ENCODE results near the gene HACD2.
"Not testable (repeated sequence)": the region's sequence is repeated elsewhere in the genome, so short reads cannot be mapped to it uniquely, and the experiment has no call there.

Gene HACD2

DNA sequence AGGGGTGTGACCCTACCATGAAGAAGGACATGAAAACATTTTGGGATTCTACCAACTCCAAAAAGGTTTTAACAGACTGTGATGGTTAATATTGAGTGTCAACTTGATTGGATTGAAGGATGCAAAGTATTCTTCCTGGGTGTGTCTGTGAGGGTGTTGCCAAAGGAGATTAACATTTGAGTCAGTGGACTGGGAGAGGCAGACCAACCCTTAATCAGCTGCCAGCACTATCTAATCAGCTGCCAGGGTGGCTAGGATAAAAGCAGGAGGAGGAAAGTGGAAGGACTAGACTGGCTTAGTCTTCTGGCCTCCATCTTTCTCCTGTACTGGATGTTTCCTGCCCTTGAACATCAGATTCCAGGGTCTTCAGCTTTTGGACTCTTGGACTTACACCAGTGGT is 16.0 kb upstream of the HACD2 start:
- not testable (repeated sequence) for H3K79me2 ChIP-seq (ENCODE audit: control insufficient read depth, insufficient read depth, low read length, poor library complexity); H4K12ac ChIP-seq (ENCODE audit: low read depth, low read length); H3K4ac ChIP-seq (ENCODE audit: low read depth, low read length); H3K18ac ChIP-seq (ENCODE audit: low read length); H3K27ac ChIP-seq (ENCODE audit: low read depth, low read length); H2BK12ac ChIP-seq (ENCODE audit: low read length); H3K23ac ChIP-seq (ENCODE audit: low read length); H2BK5ac ChIP-seq (ENCODE audit: low read depth, low read length, poor library complexity); DNase-seq; H2BK120ac ChIP-seq (ENCODE audit: insufficient read depth, low read length, poor library complexity); H3K36me3 ChIP-seq (ENCODE audit: control insufficient read depth in 1 of 2, insufficient read depth in 2 of 2, low read length in 2 of 2); H4K8ac ChIP-seq (ENCODE audit: low read depth, low read length); H3K27me3 ChIP-seq (ENCODE audit: insufficient read depth, low read length); H2AFZ ChIP-seq (ENCODE audit: insufficient read depth, low read length, poor library complexity); H3K14ac ChIP-seq (ENCODE audit: low read length); H2AK5ac ChIP-seq (ENCODE audit: low read length); H3K4me3 ChIP-seq (ENCODE audit: low read depth, low read length); H3K9me3 ChIP-seq (ENCODE audit: insufficient read depth, low read depth, low read length); H4K91ac ChIP-seq (ENCODE audit: low read depth, low read length); H3K4me2 ChIP-seq (ENCODE audit: low read length); H3K9ac ChIP-seq (ENCODE audit: low read length)
- Histone ChIP-seq H3K79me1 (ENCODE audit: low read length) (peaks cover 14% of the 10 kb centered on the region), H3K4me1 (ENCODE audit: control insufficient read depth in 1 of 2, insufficient read depth in 2 of 2, low read length in 2 of 2) (peaks cover 17 to 21% of the 10 kb centered on the region in 2 experiments)

DNA sequence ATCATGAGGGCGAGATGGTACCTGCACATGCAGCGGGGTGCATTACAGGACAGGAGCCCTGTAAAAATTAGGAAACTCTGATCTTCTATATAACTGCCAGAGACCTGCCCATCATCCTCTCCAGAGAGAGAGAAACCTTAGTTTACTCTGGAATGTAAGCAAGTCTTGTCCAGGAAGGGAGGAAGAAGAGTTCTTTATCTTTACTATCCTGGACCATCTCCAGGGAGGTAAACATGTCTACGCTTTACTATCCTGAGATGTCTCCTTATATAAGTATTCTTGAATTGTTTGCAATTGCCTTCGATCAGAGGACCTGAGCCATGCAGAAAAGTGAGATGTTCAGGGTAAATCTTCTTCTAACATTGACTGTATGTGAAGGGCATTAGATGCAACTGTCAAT is 12.7 kb upstream of the HACD2 start:
- H2AFZ ChIP-seq (ENCODE audit: insufficient read depth, low read length, poor library complexity) = no peak overlapping the region
- H2BK5ac ChIP-seq (ENCODE audit: low read depth, low read length, poor library complexity) = no peak overlapping the region
- DNase-seq = no peak
- H3K4me3 ChIP-seq (ENCODE audit: low read depth, low read length) = no peak overlapping the region
- H3K79me1 ChIP-seq (ENCODE audit: low read length) = peaks cover 7% of the 10 kb centered on the region
- no peaks in the 10 kb centered on the region for H3K9me3 ChIP-seq (ENCODE audit: insufficient read depth, low read depth, low read length)
- H2AK5ac ChIP-seq (ENCODE audit: low read length) = no peak overlapping the region
- no peak overlapping the region for H3K23ac ChIP-seq (ENCODE audit: low read length)
- no peak overlapping the region for H3K18ac ChIP-seq (ENCODE audit: low read length)
- no peak overlapping the region for H3K9ac ChIP-seq (ENCODE audit: low read length)
- peaks cover 0 to 1% of the 10 kb centered on the region in 2 experiments for H3K36me3 ChIP-seq (ENCODE audit: control insufficient read depth in 1 of 2, insufficient read depth in 2 of 2, low read length in 2 of 2)
- no peak overlapping the region for H3K27ac ChIP-seq (ENCODE audit: low read depth, low read length)
- H4K8ac ChIP-seq (ENCODE audit: low read depth, low read length) = no peak overlapping the region
- no peak overlapping the region for H3K4me2 ChIP-seq (ENCODE audit: low read length)
- H3K79me2 ChIP-seq (ENCODE audit: control insufficient read depth, insufficient read depth, low read length, poor library complexity) = peaks cover 2% of the 10 kb centered on the region
- H2BK12ac ChIP-seq (ENCODE audit: low read length) = no peak overlapping the region
- H2BK120ac ChIP-seq (ENCODE audit: insufficient read depth, low read length, poor library complexity) = no peak overlapping the region
- H3K4me1 ChIP-seq (ENCODE audit: control insufficient read depth in 1 of 2, insufficient read depth in 2 of 2, low read length in 2 of 2) = peaks cover 12 to 16% of the 10 kb centered on the region in 2 experiments
- H4K91ac ChIP-seq (ENCODE audit: low read depth, low read length) = no peak overlapping the region
- WGBS (ENCODE audit: extremely low coverage, insufficient coverage, insufficient read length) = no CpG with 5 or more reads among the region's 4 CpGs
- no peak overlapping the region for H3K4ac ChIP-seq (ENCODE audit: low read depth, low read length)
- no peaks in the 10 kb centered on the region for H3K27me3 ChIP-seq (ENCODE audit: insufficient read depth, low read length)
- no peak overlapping the region for H4K12ac ChIP-seq (ENCODE audit: low read depth, low read length)
- no peak overlapping the region for H3K14ac ChIP-seq (ENCODE audit: low read length)

DNA sequence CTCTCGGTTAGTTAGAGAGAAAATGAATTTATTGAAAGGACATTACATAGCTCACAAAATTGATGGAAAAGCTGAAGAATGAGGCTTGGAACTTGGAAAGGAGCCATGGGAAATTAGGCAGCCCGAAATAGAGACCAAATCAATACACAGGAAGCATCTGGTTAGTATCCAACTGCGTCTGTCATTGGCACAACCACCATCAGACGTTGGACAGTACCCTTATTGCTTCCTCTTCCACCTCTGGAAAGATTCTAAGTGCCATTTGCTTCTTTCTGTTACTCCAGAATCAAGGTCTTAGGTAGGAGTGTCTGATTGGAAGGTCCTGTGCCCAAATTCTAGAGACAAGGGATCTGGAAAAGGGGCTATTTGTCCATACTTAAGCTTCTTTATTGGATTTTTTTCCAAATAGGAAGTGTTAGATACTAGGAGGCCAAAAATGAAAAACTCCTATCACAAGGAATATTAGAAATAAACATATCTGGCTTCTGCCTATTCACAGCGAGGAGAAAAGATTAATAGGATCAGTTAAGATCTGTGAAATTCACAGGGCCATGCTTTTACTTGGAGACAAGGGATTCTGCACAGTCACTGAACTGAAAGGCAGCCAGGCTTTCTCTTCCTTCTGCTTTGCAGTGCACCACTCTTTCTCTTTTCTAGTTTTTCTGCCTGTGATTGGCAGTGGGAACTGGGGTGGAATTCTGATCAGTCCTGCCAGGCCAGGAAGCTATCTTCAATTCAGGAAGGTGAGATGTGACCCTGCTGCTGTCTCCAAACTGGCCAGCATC is 10.7 kb upstream of the HACD2 start:
- Histone ChIP-seq H3K4me3 (ENCODE audit: low read depth, low read length) (no peak overlapping the region), H3K23ac (ENCODE audit: low read length) (no peak overlapping the region), H3K9ac (ENCODE audit: low read length) (no peak overlapping the region), H3K18ac (ENCODE audit: low read length) (peak overlapping the region; percentile 81), H3K9me3 (ENCODE audit: insufficient read depth, low read depth, low read length) (peaks cover 5% of the 10 kb centered on the region), H2AK5ac (ENCODE audit: low read length) (peak overlapping the region; percentile 53), H3K36me3 (ENCODE audit: control insufficient read depth in 1 of 2, insufficient read depth in 2 of 2, low read length in 2 of 2) (peaks cover 4 to 6% of the 10 kb centered on the region in 2 experiments), H3K4ac (ENCODE audit: low read depth, low read length) (peak overlapping the region; percentile 77), H4K12ac (ENCODE audit: low read depth, low read length) (no peak overlapping the region), H2AFZ (ENCODE audit: insufficient read depth, low read length, poor library complexity) (no peak overlapping the region), H3K79me2 (ENCODE audit: control insufficient read depth, insufficient read depth, low read length, poor library complexity) (peaks cover 2% of the 10 kb centered on the region), H2BK5ac (ENCODE audit: low read depth, low read length, poor library complexity) (peak overlapping the region; percentile 83), H2BK12ac (ENCODE audit: low read length) (peak overlapping the region; percentile 93), H2BK120ac (ENCODE audit: insufficient read depth, low read length, poor library complexity) (peak overlapping the region; percentile 81), H3K4me2 (ENCODE audit: low read length) (peak overlapping the region; percentile 38), H3K79me1 (ENCODE audit: low read length) (peaks cover 13% of the 10 kb centered on the region), H4K8ac (ENCODE audit: low read depth, low read length) (peak overlapping the region; percentile 57), H3K14ac (ENCODE audit: low read length) (peak overlapping the region; percentile 78), H3K27me3 (ENCODE audit: insufficient read depth, low read length) (no peaks in the 10 kb centered on the region), H3K27ac (ENCODE audit: low read depth, low read length) (peak overlapping the region; percentile 71), H3K4me1 (ENCODE audit: control insufficient read depth in 1 of 2, insufficient read depth in 2 of 2, low read length in 2 of 2) (peaks cover 14 to 18% of the 10 kb centered on the region in 2 experiments), H4K91ac (ENCODE audit: low read depth, low read length) (peak overlapping the region; percentile 52)
- WGBS (ENCODE audit: extremely low coverage, insufficient coverage, insufficient read length) = no CpG with 5 or more reads among the region's 5 CpGs
- DNase-seq = no peak

DNA sequence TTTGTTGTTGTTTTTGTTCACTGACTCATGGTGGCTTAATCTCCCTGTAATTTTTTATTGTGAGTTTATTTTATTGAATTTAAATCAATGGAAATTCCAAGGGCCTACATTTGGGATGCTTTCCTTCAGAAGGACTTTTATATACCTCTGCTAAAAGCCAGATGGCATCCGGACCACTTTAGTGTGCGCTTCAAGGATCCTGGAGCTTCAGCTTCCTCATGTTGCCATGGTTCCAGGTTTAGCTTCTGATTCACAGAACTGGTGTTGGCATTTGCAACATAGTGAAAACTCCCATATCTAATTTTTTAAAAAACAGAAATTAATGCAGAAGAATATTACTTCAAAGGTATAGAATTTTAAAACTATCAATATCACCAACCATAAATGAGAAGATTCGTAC is 8.5 kb upstream of the HACD2 start:
- Histone ChIP-seq H2AK5ac (ENCODE audit: low read length) (no peak overlapping the region), H2BK12ac (ENCODE audit: low read length) (no peak overlapping the region), H3K4ac (ENCODE audit: low read depth, low read length) (no peak overlapping the region)

More for the DNA sequence above, 8.5 kb upstream of the HACD2 start:
- no peak overlapping the region for H3K23ac ChIP-seq (ENCODE audit: low read length)
- no peak overlapping the region for H2BK120ac ChIP-seq (ENCODE audit: insufficient read depth, low read length, poor library complexity)
- no peak for DNase-seq
- no peak overlapping the region for H3K9ac ChIP-seq (ENCODE audit: low read length)
- no peak overlapping the region for H2BK5ac ChIP-seq (ENCODE audit: low read depth, low read length, poor library complexity)
- H4K8ac ChIP-seq (ENCODE audit: low read depth, low read length) = no peak overlapping the region
- H3K14ac ChIP-seq (ENCODE audit: low read length) = no peak overlapping the region
- no peaks in the 10 kb centered on the region for H3K27me3 ChIP-seq (ENCODE audit: insufficient read depth, low read length)
- H3K4me1 ChIP-seq (ENCODE audit: control insufficient read depth in 1 of 2, insufficient read depth in 2 of 2, low read length in 2 of 2) = peaks cover 16 to 18% of the 10 kb centered on the region in 2 experiments
- H3K4me2 ChIP-seq (ENCODE audit: low read length) = no peak overlapping the region
- H3K79me2 ChIP-seq (ENCODE audit: control insufficient read depth, insufficient read depth, low read length, poor library complexity) = peaks cover 2% of the 10 kb centered on the region
- H4K12ac ChIP-seq (ENCODE audit: low read depth, low read length) = no peak overlapping the region
- H2AFZ ChIP-seq (ENCODE audit: insufficient read depth, low read length, poor library complexity) = no peak overlapping the region
- no peak overlapping the region for H3K4me3 ChIP-seq (ENCODE audit: low read depth, low read length)
- WGBS (ENCODE audit: extremely low coverage, insufficient coverage, insufficient read length) = no CpG with 5 or more reads among the region's 3 CpGs
- no peak overlapping the region for H4K91ac ChIP-seq (ENCODE audit: low read depth, low read length)
- H3K18ac ChIP-seq (ENCODE audit: low read length) = no peak overlapping the region
- peaks cover 11% of the 10 kb centered on the region for H3K9me3 ChIP-seq (ENCODE audit: insufficient read depth, low read depth, low read length)
- peaks cover 17% of the 10 kb centered on the region for H3K79me1 ChIP-seq (ENCODE audit: low read length)
- peaks cover 9 to 12% of the 10 kb centered on the region in 2 experiments for H3K36me3 ChIP-seq (ENCODE audit: control insufficient read depth in 1 of 2, insufficient read depth in 2 of 2, low read length in 2 of 2)
- no peak overlapping the region for H3K27ac ChIP-seq (ENCODE audit: low read depth, low read length)

Data from trophoblast cell (in vitro differentiated cells and primary cell).